HUES64 (cell line): ENCODE data around the gene INO80D.
"Not testable (repeated sequence)": the region's sequence is repeated elsewhere in the genome, so short reads cannot be mapped to it uniquely, and the experiment has no call there.

Source experiments
- H3K27ac ChIP-seq: 2 replicates; pipeline ENCODE4 v1.7.0; 2013; ENCODE audit warnings: low read depth, low read length, inconsistent platforms
- H3K27me3 ChIP-seq: 2 replicates; pipeline ENCODE4 v1.6.1; 2013; ENCODE audit warnings: mild to moderate bottlenecking, low read length; ENCODE audit not compliant: insufficient read depth
- H3K36me3 ChIP-seq: 2 replicates; pipeline ENCODE4 v1.6.1; 2013; ENCODE audit warnings: mild to moderate bottlenecking, low read length; ENCODE audit not compliant: insufficient read depth
- H3K4me1 ChIP-seq: 2 replicates; pipeline ENCODE4 v1.6.1; 2013; ENCODE audit warnings: mild to moderate bottlenecking, low read length, moderate library complexity; ENCODE audit not compliant: insufficient read depth
- H3K4me3 ChIP-seq: 2 replicates; pipeline ENCODE4 v1.5.1; 2013; ENCODE audit warnings: mild to moderate bottlenecking, low read length, moderate library complexity
- H3K9ac ChIP-seq: 2 replicates; pipeline ENCODE4 v1.6.1; 2013; ENCODE audit warnings: mild to moderate bottlenecking, low read depth, low read length
- H3K9me3 ChIP-seq: 2 replicates; pipeline ENCODE4 v1.6.1; 2013; ENCODE audit warnings: low read depth, low read length; ENCODE audit not compliant: insufficient read depth
- WGBS: fragments of 150-250, 120-280 bp; methylation state at CpG from one replicate; pipeline ENCODE4 v1.1.7; 2013; ENCODE audit warnings: missing lambda C conversion rate; 5-methylcytosine and 5-hydroxymethylcytosine counted together

The INO80D gene

DNA sequence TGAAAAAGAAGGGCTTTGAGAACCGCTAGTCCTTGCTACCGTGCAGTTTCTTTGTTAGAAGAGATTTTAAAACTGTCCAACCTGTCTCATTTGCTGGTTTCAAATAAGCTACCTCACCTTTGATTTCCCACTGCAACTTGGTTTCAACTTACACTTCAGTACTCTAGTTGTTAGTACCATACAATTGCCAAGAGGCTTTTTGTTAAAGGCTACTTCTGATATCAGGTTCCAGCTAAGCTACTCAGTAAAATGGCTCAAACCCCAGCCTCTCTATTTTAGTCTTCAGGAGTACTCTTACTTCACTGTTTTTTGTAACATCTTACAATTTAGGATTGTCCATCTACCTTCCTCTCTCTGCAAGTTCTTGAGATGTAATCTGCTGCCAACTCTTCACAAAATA, 91.6 kb downstream of the INO80D start:
- WGBS: 100% methylated on average over 2 of the region's 2 CpGs
- no peaks in the 10 kb centered on the region for H3K4me1 ChIP-seq
- H3K9me3 ChIP-seq: no peaks in the 10 kb centered on the region
- H3K9ac ChIP-seq: no peak overlapping the region
- H3K36me3 ChIP-seq: peaks cover 55% of the 10 kb centered on the region
- H3K4me3 ChIP-seq: no peak overlapping the region
- H3K27ac ChIP-seq: no peak overlapping the region
- H3K27me3 ChIP-seq: no peaks in the 10 kb centered on the region

DNA sequence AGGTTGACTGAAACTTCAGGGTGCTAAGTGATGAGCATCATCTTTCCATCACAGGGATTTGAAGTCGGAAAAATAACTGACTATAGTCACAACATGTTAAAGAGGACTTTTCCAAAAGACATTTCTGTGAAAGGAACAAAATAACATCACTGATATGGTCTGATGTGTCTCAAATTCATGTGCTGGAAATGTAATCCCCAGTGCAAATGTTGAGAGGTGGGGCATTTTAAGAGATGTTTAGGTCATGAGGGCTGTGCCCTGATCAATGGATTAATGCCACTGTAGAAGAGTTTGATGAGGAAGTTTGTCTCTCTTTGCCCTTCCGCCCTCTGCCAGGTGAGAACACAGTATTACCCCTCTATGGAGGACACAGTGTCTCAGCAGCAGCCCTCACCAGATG, 95.9 kb downstream of the INO80D start:
- H3K4me3 ChIP-seq: no peak overlapping the region
- H3K4me1 ChIP-seq: no peaks in the 10 kb centered on the region
- H3K36me3 ChIP-seq: peaks cover 20% of the 10 kb centered on the region
- WGBS: 100% methylated on average over 2 of the region's 2 CpGs
- no peaks in the 10 kb centered on the region for H3K27me3 ChIP-seq
- H3K27ac ChIP-seq: no peak overlapping the region
- no peaks in the 10 kb centered on the region for H3K9me3 ChIP-seq
- no peak overlapping the region for H3K9ac ChIP-seq

DNA sequence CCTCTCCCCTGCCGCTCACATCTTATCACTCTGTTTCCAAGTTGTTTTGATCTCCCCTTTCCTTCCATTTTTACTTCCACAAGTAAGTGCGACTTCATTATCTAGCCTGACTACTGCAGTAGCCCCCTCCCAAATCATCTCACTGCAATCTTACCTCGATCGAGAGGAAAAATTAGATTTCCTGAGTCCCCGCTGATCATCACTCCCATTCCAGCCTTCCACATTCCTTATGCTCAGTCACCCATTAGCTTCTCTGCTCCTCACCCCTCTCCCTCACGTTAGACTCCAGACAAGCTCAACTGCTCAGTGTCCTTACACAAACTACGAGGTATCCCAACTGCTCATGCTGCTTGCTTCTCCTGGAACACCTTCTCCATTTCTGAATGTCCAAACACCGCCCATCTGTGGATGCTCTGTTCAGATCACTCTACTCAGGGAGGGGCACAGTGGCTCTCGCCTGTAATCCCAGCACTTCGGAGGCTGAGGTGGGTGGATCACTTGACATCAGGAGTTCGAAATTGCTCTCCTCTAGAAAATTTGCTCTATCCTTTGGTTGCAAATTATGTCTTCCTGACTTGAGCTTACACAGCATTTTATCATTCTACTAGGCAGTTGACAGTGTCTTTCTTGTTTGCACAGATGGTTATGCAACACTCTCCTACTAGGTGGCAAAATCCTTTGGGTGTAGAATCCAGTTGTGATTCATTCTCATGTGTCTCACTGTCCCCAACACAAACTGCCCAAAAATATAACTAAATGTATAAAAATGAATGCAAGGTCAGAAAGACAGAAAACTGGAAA, 96.5 kb downstream of the INO80D start:
- 92% methylated on average over 11 of the region's 11 CpGs for WGBS
- no peak overlapping the region for H3K9ac ChIP-seq

DNA sequence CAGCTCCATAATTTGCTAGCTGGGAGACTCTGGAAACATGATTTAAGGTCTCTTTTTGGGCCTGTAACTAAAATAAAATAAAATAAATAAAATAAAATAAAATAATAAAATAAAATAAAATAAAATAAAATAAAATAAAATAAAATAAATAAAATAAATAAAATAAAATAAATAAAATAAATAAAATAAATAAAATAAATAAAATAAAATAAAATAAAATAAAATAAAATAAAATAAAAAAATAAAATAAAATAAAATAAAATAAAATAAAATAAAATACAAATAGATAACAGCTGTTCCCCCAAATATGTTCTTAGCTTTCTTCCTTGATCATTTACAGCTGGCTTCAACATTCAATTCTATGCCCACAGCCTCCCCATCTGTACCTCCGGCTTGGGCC, 97.3 kb downstream of the INO80D start:
- H3K4me3 ChIP-seq, H3K27ac ChIP-seq, H3K9me3 ChIP-seq, H3K27me3 ChIP-seq, H3K4me1 ChIP-seq, H3K9ac ChIP-seq: not testable (repeated sequence)
- H3K36me3 ChIP-seq: peaks cover 15% of the 10 kb centered on the region
- 89% methylated on average over 1 of the region's 1 CpG for WGBS

More for the DNA sequence above, 96.5 kb downstream of the INO80D start:
- no peaks in the 10 kb centered on the region for H3K9me3 ChIP-seq
- no peaks in the 10 kb centered on the region for H3K27me3 ChIP-seq
- H3K4me3 ChIP-seq: no peak overlapping the region
- H3K27ac ChIP-seq: no peak overlapping the region
- peaks cover 20% of the 10 kb centered on the region for H3K36me3 ChIP-seq
- no peaks in the 10 kb centered on the region for H3K4me1 ChIP-seq

DNA sequence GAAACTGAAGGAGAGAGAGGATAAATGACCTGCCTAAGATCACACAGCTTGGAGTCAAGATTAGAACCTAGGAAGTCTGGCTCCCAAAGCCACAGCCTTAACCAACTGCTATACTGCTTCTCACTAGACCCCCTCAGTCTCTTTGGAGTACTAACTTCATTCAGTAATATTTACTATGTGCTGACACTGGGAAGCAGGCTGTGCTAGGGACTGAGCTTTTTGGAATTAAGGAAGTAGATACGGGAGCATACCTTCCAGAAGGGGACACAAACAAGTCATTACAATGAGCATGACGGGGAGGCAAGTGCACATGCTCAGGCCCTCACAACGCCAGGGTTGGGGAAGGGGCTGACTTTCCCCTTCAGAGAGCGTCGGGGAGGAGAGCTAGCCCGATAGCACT, 97.7 kb downstream of the INO80D start:
- Histone ChIP-seq H3K9ac (no peak overlapping the region), H3K4me1 (no peaks in the 10 kb centered on the region), H3K4me3 (no peak overlapping the region), H3K36me3 (peaks cover 12% of the 10 kb centered on the region), H3K27ac (no peak overlapping the region), H3K27me3 (no peaks in the 10 kb centered on the region), H3K9me3 (no peaks in the 10 kb centered on the region)
- 86% methylated on average over 6 of the region's 6 CpGs for WGBS

DNA sequence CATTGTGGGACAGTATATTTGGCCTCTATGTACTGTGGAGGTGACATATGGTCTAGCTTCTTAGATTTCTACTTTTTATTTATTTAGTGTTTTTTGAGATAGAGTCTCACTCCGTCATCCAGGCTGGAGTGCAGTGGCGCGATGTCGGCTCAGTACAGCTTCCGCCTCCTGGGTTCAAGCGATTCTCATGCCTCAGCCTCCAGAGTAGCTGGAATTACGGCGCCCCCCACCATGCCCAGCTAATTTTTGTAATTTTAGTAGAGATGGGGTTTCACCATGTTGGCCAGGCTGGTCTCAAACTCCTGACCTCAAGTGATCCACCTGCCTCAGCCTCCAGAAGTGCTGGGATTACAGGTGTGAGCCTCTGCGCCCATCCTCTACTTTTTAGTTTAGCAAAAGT, 99.6 kb downstream of the INO80D start:
- H3K36me3 ChIP-seq, H3K9me3 ChIP-seq, H3K9ac ChIP-seq, H3K4me1 ChIP-seq, H3K27ac ChIP-seq, H3K27me3 ChIP-seq, H3K4me3 ChIP-seq: not testable (repeated sequence)
- 96% methylated on average over 9 of the region's 9 CpGs for WGBS

DNA sequence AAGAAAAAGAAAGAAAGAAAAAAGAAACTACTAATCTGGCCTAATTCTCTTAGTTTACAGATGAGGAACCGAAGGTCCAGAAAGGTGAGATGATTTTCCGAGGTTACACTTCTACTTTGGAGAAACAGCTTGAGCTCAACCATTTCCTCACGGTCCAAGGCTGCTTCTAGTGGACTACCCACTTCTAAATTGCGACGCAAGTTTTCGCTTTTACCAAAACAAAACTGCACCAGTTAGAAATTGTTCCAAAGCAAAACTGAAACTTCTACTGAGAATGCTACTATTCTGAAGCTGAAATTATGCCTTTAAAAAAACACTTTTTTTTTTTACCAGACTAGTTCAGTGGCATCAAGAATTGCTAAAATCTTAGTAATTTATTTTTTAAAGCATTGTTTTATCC, 101.6 kb downstream of the INO80D start:
- no peaks in the 10 kb centered on the region for H3K27me3 ChIP-seq
- H3K4me3 ChIP-seq: no peak overlapping the region
- no peaks in the 10 kb centered on the region for H3K36me3 ChIP-seq
- H3K9me3 ChIP-seq: no peaks in the 10 kb centered on the region
- 94% methylated on average over 6 of the region's 6 CpGs for WGBS
- no peak overlapping the region for H3K27ac ChIP-seq
- H3K9ac ChIP-seq: no peak overlapping the region
- no peaks in the 10 kb centered on the region for H3K4me1 ChIP-seq

DNA sequence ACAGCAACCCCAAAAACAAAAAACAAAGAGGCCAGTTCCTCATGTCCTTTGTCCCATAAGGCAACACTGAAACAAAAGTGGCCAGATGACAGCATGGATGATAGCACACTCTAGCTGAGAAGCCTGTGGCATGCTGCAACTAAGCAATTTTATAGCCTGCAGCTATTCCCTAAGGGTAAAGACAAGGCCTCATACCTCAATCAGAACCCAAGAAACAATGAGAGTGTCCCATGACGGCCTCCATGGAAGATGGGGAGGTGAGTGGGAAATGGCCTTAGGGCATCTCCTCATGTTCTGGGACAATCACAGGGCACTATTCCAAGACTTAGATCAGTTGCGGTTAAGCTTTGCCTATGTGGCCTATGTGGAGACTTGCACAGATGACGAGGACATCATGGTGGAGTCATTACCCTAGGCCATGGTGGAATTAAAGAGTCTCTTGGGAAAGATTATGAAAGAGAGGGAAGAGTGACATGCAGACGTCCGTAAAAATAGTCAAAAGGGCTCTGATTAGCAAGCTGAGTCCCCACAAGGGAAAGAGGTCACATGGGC, 103.1 kb downstream of the INO80D start:
- no peak overlapping the region for H3K4me3 ChIP-seq
- no peaks in the 10 kb centered on the region for H3K9me3 ChIP-seq
- 94% methylated on average over 5 of the region's 5 CpGs for WGBS
- no peak overlapping the region for H3K27ac ChIP-seq
- no peak overlapping the region for H3K9ac ChIP-seq
- no peaks in the 10 kb centered on the region for H3K36me3 ChIP-seq
- H3K4me1 ChIP-seq: no peaks in the 10 kb centered on the region
- H3K27me3 ChIP-seq: no peaks in the 10 kb centered on the region

DNA sequence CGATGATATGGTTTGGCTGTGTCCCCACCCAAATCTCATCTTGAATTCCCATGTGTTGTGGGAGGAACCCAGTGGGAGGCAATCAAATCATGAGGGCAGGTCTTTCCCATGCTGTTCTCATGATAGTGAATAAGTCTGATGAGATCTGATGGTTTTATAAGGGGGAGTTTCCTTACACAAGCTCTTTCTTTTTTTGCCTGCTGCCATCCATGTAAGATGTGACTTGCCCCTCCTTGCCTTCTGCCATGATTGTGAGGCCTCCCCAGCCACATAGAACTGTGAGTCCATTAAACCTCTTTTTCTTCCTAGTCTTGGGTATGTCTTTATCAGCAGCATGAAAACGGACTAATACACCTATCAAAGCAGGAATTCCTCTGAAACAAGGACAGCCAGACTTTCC, 107.2 kb downstream of the INO80D start:
- not testable (repeated sequence) for H3K4me3 ChIP-seq, H3K27ac ChIP-seq
- 93% methylated on average over 2 of the region's 2 CpGs for WGBS

DNA sequence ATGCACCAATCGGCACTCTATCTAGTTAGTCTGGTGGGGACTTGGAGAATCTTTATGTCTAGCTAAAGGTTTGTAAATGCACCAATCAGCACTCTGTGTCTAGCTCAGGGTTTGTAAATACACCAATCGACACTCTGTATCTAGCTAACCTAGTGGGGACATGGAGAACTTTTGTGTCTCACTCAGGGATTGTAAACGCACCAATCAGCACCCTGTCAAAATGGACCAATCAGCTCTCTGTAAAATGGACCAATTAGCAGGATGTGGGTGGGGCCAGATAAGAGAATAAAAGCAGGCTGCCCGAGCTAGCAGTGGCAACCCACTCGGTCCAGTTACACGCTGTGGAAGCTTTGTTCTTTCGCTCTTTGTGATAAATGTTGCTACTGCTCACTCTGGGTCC, 108.3 kb downstream of the INO80D start:
- not testable (repeated sequence) for H3K27ac ChIP-seq, H3K4me1 ChIP-seq, H3K9me3 ChIP-seq, H3K9ac ChIP-seq, H3K36me3 ChIP-seq, H3K27me3 ChIP-seq, H3K4me3 ChIP-seq
- 81% methylated on average over 7 of the region's 7 CpGs for WGBS

More for the DNA sequence above, 107.2 kb downstream of the INO80D start:
- not testable (repeated sequence) for H3K9me3 ChIP-seq, H3K27me3 ChIP-seq, H3K4me1 ChIP-seq, H3K36me3 ChIP-seq, H3K9ac ChIP-seq

DNA sequence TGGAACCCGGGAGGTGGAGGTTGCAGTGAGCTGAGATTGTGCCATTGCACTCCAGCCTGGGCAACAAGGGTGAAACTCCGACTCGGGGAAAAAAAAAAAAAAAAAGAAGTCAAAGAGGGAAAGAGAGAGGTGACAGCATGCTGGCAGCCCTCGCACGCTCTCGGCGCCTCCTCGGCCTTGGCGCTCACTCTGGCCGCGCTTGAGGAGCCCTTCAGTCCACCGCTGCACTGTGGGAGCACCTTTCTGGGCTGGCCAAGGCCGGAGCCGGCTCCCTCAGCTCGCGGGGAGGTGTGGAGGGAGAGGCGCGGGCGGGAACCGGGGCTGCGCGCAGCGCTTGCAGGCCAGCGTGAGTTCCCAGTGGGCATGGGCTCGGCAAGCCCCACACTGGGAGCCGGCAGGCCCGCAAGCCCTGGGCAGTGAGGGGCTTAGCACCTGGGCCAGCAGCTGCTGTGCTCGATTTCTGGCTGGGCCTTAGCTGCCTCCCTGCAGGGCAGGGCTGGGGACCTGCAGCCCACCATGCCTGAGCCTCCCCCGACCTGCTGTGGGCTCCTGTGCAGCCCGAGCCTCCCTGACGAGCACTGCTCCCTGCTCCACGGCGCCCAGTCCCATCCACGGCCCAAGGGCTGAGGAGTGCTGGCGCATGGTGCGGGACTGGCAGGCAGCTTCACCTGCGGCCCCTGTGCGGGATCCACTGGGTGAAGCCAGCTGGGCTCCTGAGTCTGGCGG, 108.9 kb downstream of the INO80D start:
- H3K4me3 ChIP-seq, H3K36me3 ChIP-seq, H3K4me1 ChIP-seq, H3K27me3 ChIP-seq, H3K9me3 ChIP-seq, H3K9ac ChIP-seq, H3K27ac ChIP-seq: not testable (repeated sequence)
- 92% methylated on average over 39 of the region's 39 CpGs for WGBS
